ENCODE data around the gene TANC1.

TANC1 gene

DNA sequence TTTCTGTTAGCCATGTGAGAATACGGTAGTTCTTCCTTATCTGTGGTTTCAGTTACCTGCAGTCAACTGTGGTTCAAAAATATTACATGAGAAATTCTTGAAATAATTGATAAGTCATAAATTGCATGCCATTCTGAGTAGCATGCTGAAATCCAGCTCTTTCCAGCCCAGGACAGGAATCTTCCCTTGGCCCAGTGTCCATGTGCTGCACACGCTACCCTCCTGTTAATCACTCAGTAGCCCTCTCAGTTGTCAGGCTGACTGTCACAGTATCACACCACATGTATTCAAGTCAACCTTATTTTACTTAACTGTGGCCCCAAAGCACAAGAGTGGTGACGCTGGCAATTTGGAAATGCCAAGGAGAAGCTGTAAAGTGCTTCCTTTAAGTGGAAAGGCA, 141.1 kb downstream of the TANC1 start:
- DNase-seq (ENCODE audit: low spot score): no peak
- TF ChIP-seq, protein P1, sequence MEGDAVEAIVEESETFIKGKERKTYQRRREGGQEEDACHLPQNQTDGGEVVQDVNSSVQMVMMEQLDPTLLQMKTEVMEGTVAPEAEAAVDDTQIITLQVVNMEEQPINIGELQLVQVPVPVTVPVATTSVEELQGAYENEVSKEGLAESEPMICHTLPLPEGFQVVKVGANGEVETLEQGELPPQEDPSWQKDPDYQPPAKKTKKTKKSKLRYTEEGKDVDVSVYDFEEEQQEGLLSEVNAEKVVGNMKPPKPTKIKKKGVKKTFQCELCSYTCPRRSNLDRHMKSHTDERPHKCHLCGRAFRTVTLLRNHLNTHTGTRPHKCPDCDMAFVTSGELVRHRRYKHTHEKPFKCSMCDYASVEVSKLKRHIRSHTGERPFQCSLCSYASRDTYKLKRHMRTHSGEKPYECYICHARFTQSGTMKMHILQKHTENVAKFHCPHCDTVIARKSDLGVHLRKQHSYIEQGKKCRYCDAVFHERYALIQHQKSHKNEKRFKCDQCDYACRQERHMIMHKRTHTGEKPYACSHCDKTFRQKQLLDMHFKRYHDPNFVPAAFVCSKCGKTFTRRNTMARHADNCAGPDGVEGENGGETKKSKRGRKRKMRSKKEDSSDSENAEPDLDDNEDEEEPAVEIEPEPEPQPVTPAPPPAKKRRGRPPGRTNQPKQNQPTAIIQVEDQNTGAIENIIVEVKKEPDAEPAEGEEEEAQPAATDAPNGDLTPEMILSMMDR (IDR thresholded peaks at IDR 0.05; ENCODE audit: extremely low read depth, insufficient read depth, missing control alignments): no peak
- in situ Hi-C loops (cut with MboI; ENCODE audit: low pct_unique_long_range_greater_than_20kb, low sequenced_read_pairs, unreplicated experiment): no loop called here

DNA sequence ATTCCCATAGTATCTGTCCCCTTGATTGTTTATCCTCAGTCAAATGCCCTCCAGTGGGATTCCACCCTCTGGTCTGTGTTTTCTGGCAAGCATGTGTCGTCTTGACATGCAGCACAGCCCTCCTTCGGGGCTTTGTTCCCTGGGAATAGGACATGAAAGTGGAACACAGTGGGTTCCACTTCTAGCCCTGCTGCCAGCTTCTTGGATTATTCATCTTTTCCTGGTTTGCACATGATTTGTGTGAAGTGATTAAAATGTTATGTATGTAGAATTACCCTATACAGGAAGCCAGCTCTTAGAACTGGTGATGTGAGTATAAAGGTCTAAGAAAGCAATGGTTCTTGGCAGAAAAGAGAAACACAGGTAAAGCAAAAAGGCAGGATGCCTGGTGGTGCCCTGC, 142.3 kb downstream of the TANC1 start:
- TF ChIP-seq, protein P1 (IDR thresholded peaks at IDR 0.05; ENCODE audit: extremely low read depth, insufficient read depth, missing control alignments): no peak
- DNase-seq (ENCODE audit: low spot score): no peak
- in situ Hi-C loops (cut with MboI; ENCODE audit: low pct_unique_long_range_greater_than_20kb, low sequenced_read_pairs, unreplicated experiment): no loop called here

DNA sequence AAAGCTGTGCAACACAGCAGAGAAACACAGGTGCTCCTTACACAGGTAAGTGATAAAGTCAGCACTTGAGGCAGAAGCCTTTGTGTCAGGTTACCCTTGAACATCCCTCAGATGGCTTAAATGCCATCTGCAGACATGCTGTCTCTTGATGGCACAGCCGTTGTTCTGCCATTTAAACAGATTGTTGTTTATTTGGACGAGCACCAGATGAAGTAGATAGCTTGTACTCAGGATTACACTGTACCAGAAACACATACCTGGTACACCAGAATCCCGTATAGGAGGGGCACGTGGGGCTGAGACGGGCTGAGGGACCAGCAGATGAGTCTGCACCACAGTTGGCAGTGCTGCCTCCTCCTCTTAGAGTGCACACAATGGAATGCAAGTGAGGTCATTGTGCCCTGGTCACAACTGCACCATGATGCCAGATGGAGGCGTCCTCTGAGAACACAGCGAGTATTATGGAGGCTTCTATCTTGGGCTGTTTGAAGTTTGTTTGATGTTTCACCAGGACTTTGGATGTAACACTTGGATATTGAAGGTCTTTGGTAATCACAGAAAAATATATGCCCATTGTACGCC, 143.0 kb downstream of the TANC1 start:
- DNase-seq (ENCODE audit: low spot score): no peak
- in situ Hi-C loops (cut with MboI; ENCODE audit: low pct_unique_long_range_greater_than_20kb, low sequenced_read_pairs, unreplicated experiment): no loop called here
- TF ChIP-seq, protein P1 (IDR thresholded peaks at IDR 0.05; ENCODE audit: extremely low read depth, insufficient read depth, missing control alignments): no peak

DNA sequence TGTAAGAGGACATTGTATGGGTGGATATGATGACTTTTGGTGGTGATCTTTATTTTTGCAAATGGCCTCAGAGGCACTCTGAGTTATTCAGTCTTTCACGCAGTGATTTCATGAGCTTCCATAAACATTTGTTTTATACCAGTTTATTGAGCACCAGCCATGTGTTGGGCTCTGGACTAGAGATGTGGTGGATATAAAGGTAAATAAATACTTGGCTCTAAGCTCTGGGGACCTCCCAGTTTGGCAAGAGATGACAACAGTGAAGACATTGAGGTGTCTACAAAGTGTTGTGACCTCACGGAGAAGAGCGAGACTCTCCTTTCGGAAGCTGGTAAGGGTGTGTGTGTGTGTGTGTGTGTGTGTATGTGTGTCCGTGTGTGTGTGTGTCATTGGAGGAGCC, 146.4 kb downstream of the TANC1 start:
- no peak for DNase-seq (ENCODE audit: low spot score)
- TF ChIP-seq, protein P1 (IDR thresholded peaks at IDR 0.05; ENCODE audit: extremely low read depth, insufficient read depth, missing control alignments): no peak
- in situ Hi-C loops (cut with MboI; ENCODE audit: low pct_unique_long_range_greater_than_20kb, low sequenced_read_pairs, unreplicated experiment): no loop called here

DNA sequence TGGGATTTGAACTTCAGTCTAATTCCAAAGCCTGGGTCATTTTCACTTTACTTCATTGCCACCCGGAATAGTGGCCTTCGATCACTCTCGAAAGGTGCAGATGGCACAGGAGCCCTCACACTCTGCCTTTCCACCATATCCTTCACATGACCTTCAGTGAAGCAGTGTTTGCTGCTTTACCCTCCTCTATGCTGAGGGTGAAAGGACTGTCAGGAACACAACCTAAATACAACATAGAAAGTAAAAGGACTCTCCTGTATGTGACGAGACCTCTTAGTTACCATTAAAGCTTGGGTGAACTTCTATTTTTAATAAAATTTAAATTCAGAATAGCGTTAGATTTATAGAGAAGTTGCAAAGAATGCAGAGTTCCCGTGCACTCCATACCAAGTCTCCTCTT, 148.5 kb downstream of the TANC1 start:
- TF ChIP-seq, protein P1 (IDR thresholded peaks at IDR 0.05; ENCODE audit: extremely low read depth, insufficient read depth, missing control alignments): no peak
- no peak for DNase-seq (ENCODE audit: low spot score)
- in situ Hi-C loops (cut with MboI; ENCODE audit: low pct_unique_long_range_greater_than_20kb, low sequenced_read_pairs, unreplicated experiment): no loop called here

DNA sequence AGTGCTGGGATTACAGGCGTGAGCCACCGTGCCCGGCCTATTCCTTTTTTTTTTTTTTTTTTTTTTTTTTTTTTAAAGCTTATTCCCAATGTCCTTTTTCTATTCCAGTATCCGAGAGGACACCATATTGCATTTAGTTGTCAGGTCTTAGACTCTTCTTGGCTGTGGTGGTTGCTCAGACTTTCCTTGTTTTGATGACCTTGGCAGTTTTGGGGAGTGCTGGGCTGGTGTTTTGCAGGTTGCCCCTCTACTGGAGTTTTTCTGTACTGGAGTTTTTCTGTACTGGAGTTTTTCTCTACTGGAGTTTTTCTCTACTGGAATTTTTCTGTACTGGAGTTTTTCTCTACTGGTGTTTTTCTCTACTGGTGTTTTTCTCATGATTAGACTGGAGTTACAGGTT, 149.2 kb downstream of the TANC1 start:
- TF ChIP-seq, protein P1 (IDR thresholded peaks at IDR 0.05; ENCODE audit: extremely low read depth, insufficient read depth, missing control alignments): no peak
- in situ Hi-C loops (cut with MboI; ENCODE audit: low pct_unique_long_range_greater_than_20kb, low sequenced_read_pairs, unreplicated experiment): no loop called here
- DNase-seq (ENCODE audit: low spot score): no peak
